Measurements from ENCODE around the gene APLF.

The APLF gene

GRCh38 chr2:68574202-68574791 is 106.9 kb downstream of the APLF start:
- H3K4me1 ChIP-seq (ENCODE audit: insufficient read depth, poor library complexity, severe bottlenecking), result peaks cover 5% of the 10 kb centered on the region
- H3K9me3 ChIP-seq (ENCODE audit: severe bottlenecking), result no peaks in the 10 kb centered on the region
- no peak for TF ChIP-seq CTCF (IDR thresholded peaks at IDR 0.05; ENCODE audit: poor library complexity, severe bottlenecking)
- ATAC-seq (ENCODE audit: low read depth) (no peak), DNase-seq (ENCODE audit: low spot score) (no peak)
- no peaks in the 10 kb centered on the region for H3K27me3 ChIP-seq (ENCODE audit: insufficient read depth, poor library complexity, severe bottlenecking)
- H3K36me3 ChIP-seq (ENCODE audit: low read depth), result no peaks in the 10 kb centered on the region; the same call in 1 of the 2 replicates
- no peak overlapping the region for H3K4me3 ChIP-seq (ENCODE audit: severe bottlenecking)
- no peak overlapping the region for H3K27ac ChIP-seq (ENCODE audit: poor library complexity, severe bottlenecking)

GRCh38 chr2:68577183-68577582 is 109.8 kb downstream of the APLF start:
- DNase-seq (ENCODE audit: low spot score) (no peak), ATAC-seq (ENCODE audit: low read depth) (no peak)
- no peak for TF ChIP-seq CTCF (IDR thresholded peaks at IDR 0.05; ENCODE audit: poor library complexity, severe bottlenecking)
- Histone ChIP-seq H3K36me3 (ENCODE audit: low read depth) (no peaks in the 10 kb centered on the region; the same call in 1 of the 2 replicates), H3K9me3 (ENCODE audit: severe bottlenecking) (no peaks in the 10 kb centered on the region), H3K4me3 (ENCODE audit: severe bottlenecking) (no peak overlapping the region), H3K27me3 (ENCODE audit: insufficient read depth, poor library complexity, severe bottlenecking) (no peaks in the 10 kb centered on the region), H3K4me1 (ENCODE audit: insufficient read depth, poor library complexity, severe bottlenecking) (no peaks in the 10 kb centered on the region), H3K27ac (ENCODE audit: poor library complexity, severe bottlenecking) (no peak overlapping the region)

DNA sequence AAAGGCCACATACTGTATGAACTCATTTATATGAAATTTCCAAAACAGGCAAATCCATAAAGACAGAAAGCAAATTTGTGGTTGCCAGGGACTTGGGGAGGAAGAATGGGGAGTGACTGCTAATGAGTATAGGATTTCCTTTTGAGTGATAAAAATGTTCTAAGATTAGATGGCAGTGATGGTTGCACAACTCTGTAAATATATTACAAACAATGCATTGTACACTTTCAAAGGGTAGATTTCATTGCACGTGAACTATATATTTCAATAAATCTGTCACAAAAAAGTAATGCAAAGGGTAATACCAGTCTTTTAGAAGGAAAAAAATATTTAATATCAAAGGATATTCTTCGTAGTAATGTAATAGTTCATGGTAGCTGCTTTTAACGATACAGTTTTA is 112.3 kb downstream of the APLF start:
- Histone ChIP-seq H3K27ac (ENCODE audit: poor library complexity, severe bottlenecking) (no peak overlapping the region), H3K9me3 (ENCODE audit: severe bottlenecking) (no peaks in the 10 kb centered on the region), H3K4me3 (ENCODE audit: severe bottlenecking) (no peak overlapping the region), H3K4me1 (ENCODE audit: insufficient read depth, poor library complexity, severe bottlenecking) (no peaks in the 10 kb centered on the region), H3K36me3 (ENCODE audit: low read depth) (no peaks in the 10 kb centered on the region; the same call in 1 of the 2 replicates), H3K27me3 (ENCODE audit: insufficient read depth, poor library complexity, severe bottlenecking) (no peaks in the 10 kb centered on the region)
- DNase-seq (ENCODE audit: low spot score) (no peak), ATAC-seq (ENCODE audit: low read depth) (no peak)
- TF ChIP-seq CTCF (IDR thresholded peaks at IDR 0.05; ENCODE audit: poor library complexity, severe bottlenecking), result no peak

DNA sequence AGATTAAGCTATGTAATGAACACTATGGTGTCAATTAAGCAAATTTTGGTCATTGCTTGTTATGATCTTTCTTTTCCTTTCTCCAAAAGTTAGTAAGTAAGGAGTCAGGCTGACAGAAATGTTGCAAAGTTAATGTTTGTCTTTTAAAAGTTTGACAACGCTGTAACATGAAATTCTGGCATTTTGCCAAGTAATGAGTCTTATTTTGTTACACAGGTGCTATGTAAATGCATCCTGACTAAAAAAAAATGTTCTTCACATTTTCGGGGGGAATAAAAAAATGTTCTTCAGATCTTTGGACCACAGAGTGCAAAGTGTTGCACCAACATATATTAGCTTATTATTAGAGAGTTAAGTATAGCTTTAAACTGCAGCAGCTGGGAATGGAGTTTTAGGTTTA is 121.2 kb downstream of the APLF start:
- no peaks in the 10 kb centered on the region for H3K4me1 ChIP-seq (ENCODE audit: insufficient read depth, poor library complexity, severe bottlenecking)
- no peaks in the 10 kb centered on the region for H3K36me3 ChIP-seq (ENCODE audit: low read depth)
- no peak for DNase-seq (ENCODE audit: low spot score)
- TF ChIP-seq CTCF (IDR thresholded peaks at IDR 0.05; ENCODE audit: poor library complexity, severe bottlenecking), result no peak
- H3K4me3 ChIP-seq (ENCODE audit: severe bottlenecking), result no peak overlapping the region
- H3K27ac ChIP-seq (ENCODE audit: poor library complexity, severe bottlenecking), result no peak overlapping the region
- H3K9me3 ChIP-seq (ENCODE audit: severe bottlenecking), result no peaks in the 10 kb centered on the region
- ATAC-seq (ENCODE audit: low read depth), result no peak
- H3K27me3 ChIP-seq (ENCODE audit: insufficient read depth, poor library complexity, severe bottlenecking), result no peaks in the 10 kb centered on the region

GRCh38 chr2:68589963-68590362 is 122.6 kb downstream of the APLF start:
- no peaks in the 10 kb centered on the region for H3K36me3 ChIP-seq (ENCODE audit: low read depth)
- H3K27ac ChIP-seq (ENCODE audit: poor library complexity, severe bottlenecking), result no peak overlapping the region
- H3K4me3 ChIP-seq (ENCODE audit: severe bottlenecking), result no peak overlapping the region
- H3K4me1 ChIP-seq (ENCODE audit: insufficient read depth, poor library complexity, severe bottlenecking), result no peaks in the 10 kb centered on the region
- no peak for TF ChIP-seq CTCF (IDR thresholded peaks at IDR 0.05; ENCODE audit: poor library complexity, severe bottlenecking)
- ATAC-seq (ENCODE audit: low read depth) (no peak), DNase-seq (ENCODE audit: low spot score) (no peak)
- no peaks in the 10 kb centered on the region for H3K27me3 ChIP-seq (ENCODE audit: insufficient read depth, poor library complexity, severe bottlenecking)
- no peaks in the 10 kb centered on the region for H3K9me3 ChIP-seq (ENCODE audit: severe bottlenecking)

All from RWPE2 (cell line).